HG03439 (cell line): ENCODE measurements around the gene CD22.

Experiments
- ATAC-seq: cut with Tn5 transposase; IDR thresholded peaks from one replicate; pipeline ENCODE4 v1.9.1; 2021; ENCODE audit warnings: mild to moderate bottlenecking, moderate library complexity; ENCODE audit not compliant: unreplicated experiment

CD22 gene

DNA sequence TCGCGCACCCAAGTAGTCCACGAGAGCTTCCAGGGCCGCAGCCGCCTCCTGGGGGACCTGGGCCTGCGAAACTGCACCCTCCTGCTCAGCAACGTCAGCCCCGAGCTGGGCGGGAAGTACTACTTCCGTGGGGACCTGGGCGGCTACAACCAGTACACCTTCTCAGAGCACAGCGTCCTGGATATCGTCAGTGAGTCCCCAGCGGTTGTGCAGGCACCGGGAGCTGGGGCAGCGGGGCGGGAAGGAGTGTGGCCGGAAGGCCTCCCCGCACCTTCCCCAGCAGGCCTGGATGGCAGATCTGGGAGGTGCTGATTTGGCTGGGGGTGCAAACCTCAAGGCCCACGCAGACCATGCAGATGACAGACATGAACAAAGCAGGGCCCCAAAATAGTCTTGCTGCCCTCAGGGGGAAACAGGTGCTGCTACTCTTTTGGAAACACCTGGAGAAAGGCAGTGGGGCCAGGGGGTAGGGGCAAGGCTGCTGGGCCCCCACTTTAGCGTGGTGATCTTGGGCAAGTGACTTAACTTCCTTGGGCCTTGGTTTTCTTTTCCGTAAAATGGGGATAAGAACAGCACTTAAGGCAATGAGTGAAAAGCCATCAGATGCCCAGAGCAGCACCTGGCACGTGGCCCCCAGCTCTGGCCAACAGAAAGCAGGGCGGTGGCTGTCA, 33.1 kb upstream of the CD22 start:
- no peak for ATAC-seq

- ATAC-seq = no peak
These were observed 32.1 kb upstream of the CD22 start for GRCh38 chr19:35296644-35297514.

GRCh38 chr19:35297515-35297848, 31.5 kb upstream of the CD22 start:
- no peak for ATAC-seq

DNA sequence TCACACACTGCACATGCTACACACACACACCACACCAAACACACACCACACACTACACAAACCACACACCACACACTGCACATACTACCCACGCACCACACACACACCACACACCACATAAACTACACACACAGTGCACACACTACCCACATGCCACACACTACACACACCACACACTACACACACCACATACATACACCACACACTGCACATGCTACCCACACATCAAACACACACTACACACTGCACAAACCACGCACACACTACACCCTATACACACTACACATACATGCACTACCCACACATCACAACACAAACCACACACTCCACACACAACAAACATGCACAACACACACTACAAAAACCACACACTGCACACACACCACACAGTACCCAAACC, 31.1 kb upstream of the CD22 start:
- no peak for ATAC-seq

- ATAC-seq = no peak
These were observed 30.4 kb upstream of the CD22 start for GRCh38 chr19:35298561-35298972.

- ATAC-seq = no peak
These were observed 29.3 kb upstream of the CD22 start for GRCh38 chr19:35299523-35300338.

DNA sequence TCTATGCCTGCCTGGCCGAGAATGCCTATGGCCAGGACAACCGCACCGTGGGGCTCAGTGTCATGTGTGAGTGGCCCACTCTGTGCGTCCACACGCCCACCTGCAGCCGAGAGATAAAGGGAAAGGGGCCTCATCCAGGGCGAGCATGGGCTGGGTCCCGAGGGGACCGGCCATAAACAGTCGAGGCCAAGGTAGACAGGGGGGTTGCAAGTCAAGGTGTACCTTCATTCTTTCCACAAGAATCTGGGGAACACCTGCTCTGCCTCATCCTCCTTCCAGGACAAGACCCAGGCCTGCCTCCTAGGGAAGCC, 28.7 kb upstream of the CD22 start:
- ATAC-seq = no peak

GRCh38 chr19:35301961-35302360, 27.0 kb upstream of the CD22 start:
- no peak for ATAC-seq

DNA sequence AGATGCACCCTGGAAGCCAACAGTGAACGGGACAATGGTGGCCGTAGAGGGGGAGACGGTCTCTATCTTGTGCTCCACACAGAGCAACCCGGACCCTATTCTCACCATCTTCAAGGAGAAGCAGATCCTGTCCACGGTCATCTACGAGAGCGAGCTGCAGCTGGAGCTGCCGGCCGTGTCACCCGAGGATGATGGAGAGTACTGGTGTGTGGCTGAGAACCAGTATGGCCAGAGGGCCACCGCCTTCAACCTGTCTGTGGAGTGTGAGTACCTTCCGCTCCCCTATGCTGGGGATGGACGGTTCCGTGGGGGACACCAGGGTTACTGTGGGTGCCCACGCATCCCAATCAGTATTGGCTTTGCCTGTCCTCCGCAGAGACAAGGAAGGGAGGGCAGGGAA, 26.5 kb upstream of the CD22 start:
- ATAC-seq = no peak

GRCh38 chr19:35303357-35303915, 25.6 kb upstream of the CD22 start:
- no peak for ATAC-seq

- ATAC-seq = no peak
These were observed 25.0 kb upstream of the CD22 start for GRCh38 chr19:35304036-35304435.

GRCh38 chr19:35305181-35305580, 23.8 kb upstream of the CD22 start:
- no peak for ATAC-seq

DNA sequence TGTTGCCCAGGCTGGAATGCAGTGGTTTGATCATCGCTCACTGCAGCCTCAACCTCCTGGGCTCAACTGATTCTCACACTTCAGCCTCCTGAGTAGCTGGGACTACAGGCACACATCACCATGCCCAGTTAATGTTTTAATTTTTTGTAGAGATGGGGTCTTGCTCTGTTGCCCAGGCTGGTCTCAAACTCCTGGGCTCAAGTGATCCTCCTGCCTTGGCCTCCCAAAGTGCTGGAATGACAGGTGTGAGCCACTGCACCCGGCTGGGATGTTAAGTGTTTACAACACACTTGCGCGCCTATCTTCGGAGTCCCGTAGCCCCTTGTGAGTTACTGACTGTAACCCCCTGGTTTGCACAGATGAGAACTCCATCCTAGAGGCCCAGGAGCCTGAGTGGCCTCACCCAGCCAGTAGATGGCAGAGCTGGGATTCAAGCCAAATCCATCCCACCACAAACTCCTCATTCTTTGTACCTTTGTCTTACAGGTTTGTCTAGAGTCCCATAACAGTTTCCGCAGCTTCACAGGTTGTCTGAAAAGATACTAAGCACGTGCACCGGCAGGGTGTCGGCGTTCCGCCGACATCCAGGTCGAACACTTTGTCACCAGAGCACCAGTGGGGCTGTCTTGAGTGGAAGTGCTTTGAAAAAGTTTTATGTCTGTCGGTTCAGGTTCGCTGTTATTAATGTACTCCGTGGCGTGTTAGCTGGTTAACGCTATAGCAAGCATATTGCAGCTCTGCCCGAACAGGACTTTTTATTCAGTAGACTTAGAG, 22.3 kb upstream of the CD22 start:
- ATAC-seq = no peak

GRCh38 chr19:35307931-35308330, 21.1 kb upstream of the CD22 start:
- ATAC-seq = no peak

DNA sequence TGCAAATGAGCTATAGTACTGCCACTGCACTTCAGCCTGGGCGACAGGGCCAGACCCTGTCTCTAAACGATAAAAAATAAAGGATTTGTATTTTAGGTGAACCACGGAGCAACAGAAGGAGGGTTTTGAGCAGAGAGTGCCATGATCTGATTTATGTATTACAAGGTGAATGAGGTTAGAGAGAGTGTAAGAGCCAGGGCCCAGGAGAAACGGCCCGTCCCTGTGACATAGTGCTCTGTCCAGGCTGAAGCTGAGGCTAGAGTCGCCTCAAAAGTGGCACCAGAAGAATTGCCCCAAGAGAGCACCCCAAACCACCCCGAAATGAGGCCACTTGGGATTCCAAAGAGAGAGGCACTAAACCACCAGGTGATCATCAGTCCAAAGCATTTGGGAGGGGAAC, 20.1 kb upstream of the CD22 start:
- ATAC-seq = no peak

DNA sequence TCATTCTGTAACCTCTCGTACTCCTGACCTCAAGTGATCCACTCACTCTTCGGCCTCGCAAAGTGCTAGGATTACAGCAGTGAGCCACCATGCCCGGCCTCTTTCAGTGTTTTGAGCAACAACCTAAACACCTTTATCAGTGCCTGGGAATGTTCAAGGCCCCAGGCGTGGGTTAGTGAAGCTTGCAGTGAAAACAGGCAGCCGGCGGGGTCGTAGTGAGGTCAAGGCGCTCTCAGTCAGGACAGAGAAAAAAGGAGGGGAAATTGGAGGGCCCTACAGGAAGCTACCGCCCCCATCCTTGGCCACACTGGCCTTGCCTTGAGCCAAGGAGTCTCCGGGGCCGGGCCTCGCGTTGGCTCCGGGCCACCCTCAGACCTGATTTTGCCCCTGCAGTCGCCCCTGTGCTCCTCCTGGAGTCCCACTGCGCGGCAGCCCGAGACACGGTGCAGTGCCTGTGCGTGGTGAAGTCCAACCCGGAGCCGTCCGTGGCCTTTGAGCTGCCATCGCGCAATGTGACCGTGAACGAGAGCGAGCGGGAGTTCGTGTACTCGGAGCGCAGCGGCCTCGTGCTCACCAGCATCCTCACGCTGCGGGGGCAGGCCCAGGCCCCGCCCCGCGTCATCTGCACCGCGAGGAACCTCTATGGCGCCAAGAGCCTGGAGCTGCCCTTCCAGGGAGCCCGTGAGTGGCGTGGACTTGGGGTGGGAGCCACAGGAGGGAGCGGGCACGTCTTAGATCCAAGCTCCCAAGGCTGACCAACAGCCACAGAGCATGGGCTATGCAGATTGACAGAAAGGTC, 19.3 kb upstream of the CD22 start:
- no peak for ATAC-seq

DNA sequence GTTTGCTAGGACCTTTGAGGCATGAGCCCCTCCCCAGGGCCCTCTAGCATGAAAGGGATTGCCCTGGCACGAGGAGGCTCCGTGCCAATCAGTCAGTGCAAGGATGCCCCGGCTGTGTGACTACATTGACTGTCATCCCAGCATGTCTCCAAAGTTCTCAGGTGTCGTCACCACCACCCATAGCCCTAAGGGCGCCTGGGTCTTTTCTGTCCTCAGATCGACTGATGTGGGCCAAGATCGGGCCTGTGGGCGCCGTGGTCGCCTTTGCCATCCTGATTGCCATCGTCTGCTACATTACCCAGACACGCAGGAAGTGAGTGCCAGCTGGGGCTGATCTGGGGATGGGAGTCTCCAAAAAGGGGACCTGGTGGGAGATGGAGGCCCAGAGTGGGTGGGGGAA, 18.7 kb upstream of the CD22 start:
- ATAC-seq = no peak

- no peak for ATAC-seq
These were observed 18.0 kb upstream of the CD22 start for GRCh38 chr19:35310811-35311465.

- no peak for ATAC-seq
These were observed 16.9 kb upstream of the CD22 start for GRCh38 chr19:35311901-35312665.
